ENCODE measurements around the gene KHK. TPM values are rescaled to one million over a fixed set of nuclear protein-coding genes. Genes with fewer than 3 reads are reported as not detected.

KHK gene
- total RNA-seq, 1 donor from 2014 or later = 3.3 TPM

DNA sequence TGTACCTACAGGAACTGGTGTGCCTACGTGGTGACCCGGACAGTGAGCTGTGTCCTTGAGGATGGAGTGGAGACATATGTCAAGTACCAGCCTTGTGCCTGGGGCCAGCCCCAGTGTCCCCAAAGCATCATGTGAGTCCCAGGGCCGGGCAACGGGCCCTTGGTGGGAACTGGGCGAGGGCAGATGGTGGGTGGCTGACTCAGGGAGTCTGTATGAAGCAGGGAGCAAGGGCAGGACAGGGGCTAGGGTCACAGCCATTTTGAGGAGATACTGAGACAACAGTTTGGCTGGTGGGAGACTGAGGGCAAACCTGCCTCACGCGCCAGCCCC lies 6.5 kb upstream of the KHK start:
- Mint-ChIP-seq H3K36me3 (no peaks in the 10 kb centered on the region), H3K9me3 (no peaks in the 10 kb centered on the region), H3K27ac (peak overlapping the region; percentile 65), H3K4me3 (peak overlapping the region; percentile 77), H3K4me1 (peaks cover 51% of the 10 kb centered on the region), H3K27me3 (ENCODE audit: insufficient read depth, low read depth) (no peaks in the 10 kb centered on the region)
- H3K4me2 ChIP-seq = no peak overlapping the region
- no peak for DNase-seq (ENCODE audit: low spot score)
- peaks cover 15% of the 10 kb centered on the region for H3K4me1 ChIP-seq
- no peak overlapping the region for H3K27ac ChIP-seq
- no peak overlapping the region for H3K9ac ChIP-seq
- H3K36me3 ChIP-seq = no peaks in the 10 kb centered on the region
- no peaks in the 10 kb centered on the region for H4K20me1 ChIP-seq (ENCODE audit: low read depth)
- H2AFZ ChIP-seq (replicated peaks) = no peak overlapping the region
- H3K4me3 ChIP-seq = no peak overlapping the region
- no peaks in the 10 kb centered on the region for H3K79me2 ChIP-seq (ENCODE audit: low read depth)
- peaks cover 7% of the 10 kb centered on the region for H3F3A ChIP-seq (ENCODE audit: low read depth)
- TF ChIP-seq EZH2phosphoT487 (IDR thresholded peaks at IDR 0.05) (no peak), EZH2 (IDR thresholded peaks at IDR 0.05) (no peak)
- TF ChIP-seq, protein P1, sequence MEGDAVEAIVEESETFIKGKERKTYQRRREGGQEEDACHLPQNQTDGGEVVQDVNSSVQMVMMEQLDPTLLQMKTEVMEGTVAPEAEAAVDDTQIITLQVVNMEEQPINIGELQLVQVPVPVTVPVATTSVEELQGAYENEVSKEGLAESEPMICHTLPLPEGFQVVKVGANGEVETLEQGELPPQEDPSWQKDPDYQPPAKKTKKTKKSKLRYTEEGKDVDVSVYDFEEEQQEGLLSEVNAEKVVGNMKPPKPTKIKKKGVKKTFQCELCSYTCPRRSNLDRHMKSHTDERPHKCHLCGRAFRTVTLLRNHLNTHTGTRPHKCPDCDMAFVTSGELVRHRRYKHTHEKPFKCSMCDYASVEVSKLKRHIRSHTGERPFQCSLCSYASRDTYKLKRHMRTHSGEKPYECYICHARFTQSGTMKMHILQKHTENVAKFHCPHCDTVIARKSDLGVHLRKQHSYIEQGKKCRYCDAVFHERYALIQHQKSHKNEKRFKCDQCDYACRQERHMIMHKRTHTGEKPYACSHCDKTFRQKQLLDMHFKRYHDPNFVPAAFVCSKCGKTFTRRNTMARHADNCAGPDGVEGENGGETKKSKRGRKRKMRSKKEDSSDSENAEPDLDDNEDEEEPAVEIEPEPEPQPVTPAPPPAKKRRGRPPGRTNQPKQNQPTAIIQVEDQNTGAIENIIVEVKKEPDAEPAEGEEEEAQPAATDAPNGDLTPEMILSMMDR (IDR thresholded peaks at IDR 0.05) = no peak
- H3K9me3 ChIP-seq (ENCODE audit: low read depth) = no peaks in the 10 kb centered on the region
- peaks cover 4% of the 10 kb centered on the region for H3K27me3 ChIP-seq

DNA sequence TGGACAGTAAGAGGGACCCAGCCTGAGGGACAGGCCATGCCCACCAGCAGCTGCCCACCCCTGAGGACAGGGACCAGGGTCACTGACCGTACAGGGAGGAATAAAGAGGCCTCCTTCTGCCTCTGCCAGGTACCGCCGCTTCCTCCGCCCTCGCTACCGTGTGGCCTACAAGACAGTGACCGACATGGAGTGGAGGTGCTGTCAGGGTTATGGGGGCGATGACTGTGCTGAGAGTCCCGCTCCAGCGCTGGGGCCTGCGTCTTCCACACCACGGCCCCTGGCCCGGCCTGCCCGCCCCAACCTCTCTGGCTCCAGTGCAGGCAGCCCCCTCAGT lies 6.0 kb upstream of the KHK start:
- Histone ChIP-seq H3K79me2 (ENCODE audit: low read depth) (no peaks in the 10 kb centered on the region), H3K27ac (no peak overlapping the region), H3K9ac (no peak overlapping the region), H3K36me3 (no peaks in the 10 kb centered on the region), H3K4me3 (no peak overlapping the region), H4K20me1 (ENCODE audit: low read depth) (no peaks in the 10 kb centered on the region), H3F3A (ENCODE audit: low read depth) (peaks cover 12% of the 10 kb centered on the region), H3K4me1 (peaks cover 19% of the 10 kb centered on the region), H3K9me3 (ENCODE audit: low read depth) (no peaks in the 10 kb centered on the region), H3K4me2 (peak overlapping the region; percentile 9), H3K27me3 (peaks cover 9% of the 10 kb centered on the region), H2AFZ (replicated peaks) (no peak overlapping the region)
- Mint-ChIP-seq H3K27ac (peak overlapping the region; percentile 92), H3K27me3 (ENCODE audit: insufficient read depth, low read depth) (no peaks in the 10 kb centered on the region), H3K36me3 (no peaks in the 10 kb centered on the region), H3K9me3 (no peaks in the 10 kb centered on the region), H3K4me3 (peak overlapping the region; percentile 77), H3K4me1 (peaks cover 52% of the 10 kb centered on the region)
- no peak for DNase-seq (ENCODE audit: low spot score)
- TF ChIP-seq EZH2 (IDR thresholded peaks at IDR 0.05) (no peak), EZH2phosphoT487 (IDR thresholded peaks at IDR 0.05) (no peak)
- TF ChIP-seq, protein P1 (IDR thresholded peaks at IDR 0.05) = no peak

GRCh38 chr2:27081984-27082772 lies 4.4 kb upstream of the KHK start:
- H3K9me3 Mint-ChIP-seq = no peaks in the 10 kb centered on the region
- peaks cover under 1% of the 10 kb centered on the region for H3K27me3 Mint-ChIP-seq (ENCODE audit: insufficient read depth, low read depth)
- TF ChIP-seq EZH2phosphoT487 (IDR thresholded peaks at IDR 0.05) (no peak), EZH2 (IDR thresholded peaks at IDR 0.05) (no peak)
- TF ChIP-seq, protein P1 (IDR thresholded peaks at IDR 0.05) = no peak
- no peak overlapping the region for H3K27ac Mint-ChIP-seq
- DNase-seq (ENCODE audit: low spot score) = no peak
- H3K36me3 Mint-ChIP-seq = no peaks in the 10 kb centered on the region
- Histone ChIP-seq H3K4me3 (no peak overlapping the region), H3K9ac (no peak overlapping the region), H3K4me1 (peaks cover 19% of the 10 kb centered on the region), H3K36me3 (no peaks in the 10 kb centered on the region), H3K27me3 (peaks cover 14% of the 10 kb centered on the region), H3K27ac (no peak overlapping the region), H4K20me1 (ENCODE audit: low read depth) (no peaks in the 10 kb centered on the region), H3F3A (ENCODE audit: low read depth) (peaks cover 19% of the 10 kb centered on the region), H3K9me3 (ENCODE audit: low read depth) (no peaks in the 10 kb centered on the region), H3K4me2 (no peak overlapping the region), H3K79me2 (ENCODE audit: low read depth) (no peaks in the 10 kb centered on the region), H2AFZ (replicated peaks) (no peak overlapping the region)
- no peak overlapping the region for H3K4me3 Mint-ChIP-seq
- peaks cover 40% of the 10 kb centered on the region for H3K4me1 Mint-ChIP-seq
